ENCODE results near the gene TRHDE.

GRCh38 chr12:72485017-72485701 lies 213.0 kb downstream of the TRHDE start:
- no peak for TF ChIP-seq CTCF (IDR thresholded peaks at IDR 0.05; ENCODE audit: low read length)
- TF ChIP-seq EZH2 (IDR thresholded peaks at IDR 0.05; ENCODE audit: borderline replicate concordance, low read length) = no peak

All from OCI-LY1 (cell line).